Right lobe of liver (tissue), 6 donors: Measurements from ENCODE around the gene SERINC1. TPM values are rescaled to one million over a fixed set of nuclear protein-coding genes. Genes with fewer than 3 reads are reported as not detected.

Source experiments
- ATAC-seq, 4 donors: fragments of 200-7000 bp; cut with Tn5 transposase; one replicate each; pipeline ENCODE4 v1.9.1; 2020; ENCODE audit warnings: mild to moderate bottlenecking in 4 of 4, moderate library complexity in 4 of 4
- DNase-seq, 3 donors: peaks; one replicate each; pipeline ENCODE4 v3.0.0-alpha.2; 2020
- H3K27ac ChIP-seq, 3 donors: fragments of 200-600 bp; one replicate each; pipeline ENCODE4 v1.8.0; 2022
- H3K27me3 ChIP-seq, 2 donors: fragments of 200-600 bp; one replicate each; pipeline ENCODE4 v1.8.0; 2022
- H3K36me3 ChIP-seq, 4 donors: fragments of 200-600 bp; sonication (generic) in 1 of 4; one replicate each; pipeline versions ENCODE4 v1.5.1 to v1.8.0; 2017 to 2022; ENCODE audit warnings: control low read depth in 1 of 4
- H3K4me1 ChIP-seq, 4 donors: fragments of 200-600 bp; sonication (generic) in 1 of 4; one replicate each; pipeline versions ENCODE4 v1.5.1 to v1.8.0; 2017 to 2022; ENCODE audit warnings: control low read depth in 1 of 4
- H3K4me3 ChIP-seq, 3 donors: fragments of 200-600 bp; one replicate each; pipeline ENCODE4 v1.8.0; 2022
- H3K9me3 ChIP-seq, 4 donors: fragments of 200-600 bp; sonication (generic) in 1 of 4; one replicate each; pipeline versions ENCODE4 v1.5.1 to v1.8.0; 2017 to 2022; ENCODE audit warnings: control low read depth in 1 of 4
- CTCF ChIP-seq, 4 donors: fragments of 200-600 bp in 3 of 4; fragments of 450-650 bp in 1 of 4; IDR thresholded peaks; one replicate each; pipeline versions ENCODE4 v1.5.1 to v1.8.0; 2016 to 2022; ENCODE audit warnings: antibody characterized with exemption in 4 of 4, mild to moderate bottlenecking in 2 of 4
- POLR2A ChIP-seq: fragments of 450-650 bp; IDR thresholded peaks from one replicate; pipeline ENCODE4 v1.6.1; 2017; ENCODE audit warnings: antibody characterized with exemption, mild to moderate bottlenecking
- WGBS: methylation state at CpG from one replicate; pipeline ENCODE4 v1.1.6; 2018; ENCODE audit warnings: low coverage, low lambda C conversion rate; ENCODE audit not compliant: insufficient coverage; ENCODE audit errors: missing lambda C conversion rate; 5-methylcytosine and 5-hydroxymethylcytosine counted together
- intact Hi-C, 2 donors: fragments of 100-400 bp; cut with DNase I; formaldehyde crosslinking; loops; one replicate each; pipeline versions ENCODE4 v1.11.2 to v1.14.1; 2022
- total RNA-seq, 6 experiments: library from RNA; depleted of rRNA in 2 of 6; stranded (reverse); fragments of >200 nt in 2 of 6; fragmentation: NEBNext Ultra II Directional in 3 of 6; extraction: Animal tissue kit (Norgen Biotek cat#: 25700) in 3 of 6; gene quantifications; one replicate each; pipeline versions ENCODE4 v1.1.0 to v1.2.4, GENCODE V29; 2016 to 2023
- donor health status: DM: no; HTN: yes; CAD: no.
- donor health status: DM: no; HTN: no; CAD: no.
- donor health status: DM: no; HTN: no; CAD: no.
- donor health status: DM: no; HTN: yes; CAD: no.
- donor health status: DM: no; HTN: yes; CAD: no.

SERINC1 gene
- total RNA-seq, 6 experiments from 2014 or later, result 83.6 to 114 (median 102) TPM

- Histone ChIP-seq H3K27me3 (no peaks in the 10 kb centered on the region), H3K4me1 (peaks cover 0 to 10% (median 0%) of the 10 kb centered on the region in 4 donors), H3K27ac (no peak overlapping the region), H3K36me3 (no peaks in the 10 kb centered on the region), H3K9me3 (no peaks in the 10 kb centered on the region), H3K4me3 (no peak overlapping the region)
- ATAC-seq (no peak), DNase-seq (no peak)
- no peak for TF ChIP-seq CTCF (IDR thresholded peaks at IDR 0.05)
- TF ChIP-seq POLR2A, result no peak
- intact Hi-C loops, result no loop called here
- 86% methylated on average over 1 of the region's 1 CpG for WGBS
Measured at GRCh38 chr6:122405417-122405816, 66.2 kb downstream of the SERINC1 start.

GRCh38 chr6:122404444-122404843 is 67.2 kb downstream of the SERINC1 start:
- no peak overlapping the region for H3K27ac ChIP-seq
- H3K4me3 ChIP-seq, result no peak overlapping the region
- 62% methylated on average over 2 of the region's 2 CpGs for WGBS
- ATAC-seq (no peak), DNase-seq (no peak)
- H3K27me3 ChIP-seq, result no peaks in the 10 kb centered on the region
- TF ChIP-seq POLR2A (no peak), CTCF (IDR thresholded peaks at IDR 0.05) (no peak)
- intact Hi-C loops, result no loop called here
- H3K36me3 ChIP-seq, result no peaks in the 10 kb centered on the region
- peaks cover 0 to 13% (median 0%) of the 10 kb centered on the region in 4 donors for H3K4me1 ChIP-seq
- no peaks in the 10 kb centered on the region for H3K9me3 ChIP-seq

- intact Hi-C loops, result no loop called here
- 87% methylated on average over 4 of the region's 4 CpGs for WGBS
- no peaks in the 10 kb centered on the region for H3K36me3 ChIP-seq
- DNase-seq (no peak), ATAC-seq (no peak)
- no peak for TF ChIP-seq POLR2A
- TF ChIP-seq CTCF (IDR thresholded peaks at IDR 0.05), result no peak
- H3K4me1 ChIP-seq, result peaks cover 0 to 13% (median 0%) of the 10 kb centered on the region in 4 donors
- H3K9me3 ChIP-seq, result no peaks in the 10 kb centered on the region
- no peak overlapping the region for H3K27ac ChIP-seq
- H3K27me3 ChIP-seq, result no peaks in the 10 kb centered on the region
- H3K4me3 ChIP-seq, result no peak overlapping the region
Measured at GRCh38 chr6:122401104-122401503, 70.5 kb downstream of the SERINC1 start.

GRCh38 chr6:122400462-122401089 is 71.0 kb downstream of the SERINC1 start:
- Histone ChIP-seq H3K9me3 (no peaks in the 10 kb centered on the region), H3K27ac (peak overlapping the region in 1 of 3 donors; percentile 78), H3K27me3 (no peaks in the 10 kb centered on the region), H3K4me1 (peaks cover 0 to 13% (median 0%) of the 10 kb centered on the region in 4 donors), H3K36me3 (no peaks in the 10 kb centered on the region), H3K4me3 (peak overlapping the region; percentile 95 to 98 (median 96))
- TF ChIP-seq POLR2A (no peak), CTCF (IDR thresholded peaks at IDR 0.05) (no peak)
- ATAC-seq (no peak), DNase-seq (no peak)
- WGBS, result 28% methylated on average over 4 of the region's 4 CpGs
- intact Hi-C loops, result no loop called here
